OCI-LY7 (cell line): ENCODE results near the gene TSR2.

ENCODE experiments used
- CTCF ChIP-seq: fragments of 200-600 bp; sonication (generic); conservative IDR thresholded peaks from 2 replicates; pipeline ENCODE4 v1.5.1; 2014; ENCODE audit warnings: mild to moderate bottlenecking, antibody characterized with exemption, low read length, moderate library complexity, mixed read lengths
- EZH2phosphoT487 ChIP-seq: fragments of 200-600 bp; sonication (generic); IDR thresholded peaks from 2 replicates; pipeline ENCODE4 v1.6.1; 2018; ENCODE audit warnings: low read depth, borderline replicate concordance, mild to moderate bottlenecking, mixed run types, antibody characterized with exemption, low read length, moderate library complexity, mixed read lengths

GRCh38 chrX:54413753-54414152 is 26.5 kb upstream of the TSR2 start:
- TF ChIP-seq EZH2phosphoT487 (no peak), CTCF (no peak)
